GM19438 (cell line): Measurements from ENCODE around the gene DNASE1L1.

Experiments
- ATAC-seq: cut with Tn5 transposase; IDR thresholded peaks from one replicate; pipeline ENCODE4 v1.9.1; 2021; ENCODE audit warnings: low read depth; ENCODE audit not compliant: unreplicated experiment

DNASE1L1 gene

GRCh38 chrX:154384284-154384892, 24.7 kb downstream of the DNASE1L1 start:
- no peak for ATAC-seq

GRCh38 chrX:154383359-154384283, 25.4 kb downstream of the DNASE1L1 start:
- ATAC-seq: no peak

GRCh38 chrX:154382483-154383069, 26.5 kb downstream of the DNASE1L1 start:
- ATAC-seq: no peak

- no peak for ATAC-seq
Measured at GRCh38 chrX:154381271-154381670, 27.8 kb downstream of the DNASE1L1 start.

- ATAC-seq: no peak
Measured at GRCh38 chrX:154380787-154381186, 28.3 kb downstream of the DNASE1L1 start.

- no peak for ATAC-seq
Measured at GRCh38 chrX:154380153-154380552, 28.9 kb downstream of the DNASE1L1 start.

GRCh38 chrX:154379569-154379951, 29.5 kb downstream of the DNASE1L1 start:
- ATAC-seq: no peak

GRCh38 chrX:154378799-154379568, 30.1 kb downstream of the DNASE1L1 start, which contains the start of gene EMD:
TSS of gene EMD (plus strand) at chrX:154379295. CDS start at chrX:154379485, 190 bp downstream.
- ATAC-seq: peak; percentile 87

- peak; percentile 0 for ATAC-seq
Measured at GRCh38 chrX:154378059-154378798, 30.8 kb downstream of the DNASE1L1 start.

- ATAC-seq: no peak
Measured at GRCh38 chrX:154376774-154377173, 32.3 kb downstream of the DNASE1L1 start.

- no peak for ATAC-seq
Measured at GRCh38 chrX:154375156-154375504, 33.9 kb downstream of the DNASE1L1 start.

- no peak for ATAC-seq
Measured at GRCh38 chrX:154374313-154375155, 34.5 kb downstream of the DNASE1L1 start, which contains the start of gene FLNA. TSS of gene FLNA (minus strand) at chrX:154374634. CDS start at chrX:154371245, 3,389 bp downstream.

GRCh38 chrX:154373340-154374306, 35.4 kb downstream of the DNASE1L1 start:
- ATAC-seq: no peak

- ATAC-seq: no peak
Measured at GRCh38 chrX:154372612-154373022, 36.4 kb downstream of the DNASE1L1 start.

- ATAC-seq: no peak
Measured at GRCh38 chrX:154371789-154372300, 37.2 kb downstream of the DNASE1L1 start.

GRCh38 chrX:154371017-154371788, 37.9 kb downstream of the DNASE1L1 start:
- peak; percentile 46 for ATAC-seq
